Measurements from ENCODE around the gene SLC29A2. TPM values are rescaled to one million over a fixed set of nuclear protein-coding genes. Genes with fewer than 3 reads are reported as not detected.

The SLC29A2 gene
- total RNA-seq, 1 experiment from 2014 or later = 36.1 TPM

DNA sequence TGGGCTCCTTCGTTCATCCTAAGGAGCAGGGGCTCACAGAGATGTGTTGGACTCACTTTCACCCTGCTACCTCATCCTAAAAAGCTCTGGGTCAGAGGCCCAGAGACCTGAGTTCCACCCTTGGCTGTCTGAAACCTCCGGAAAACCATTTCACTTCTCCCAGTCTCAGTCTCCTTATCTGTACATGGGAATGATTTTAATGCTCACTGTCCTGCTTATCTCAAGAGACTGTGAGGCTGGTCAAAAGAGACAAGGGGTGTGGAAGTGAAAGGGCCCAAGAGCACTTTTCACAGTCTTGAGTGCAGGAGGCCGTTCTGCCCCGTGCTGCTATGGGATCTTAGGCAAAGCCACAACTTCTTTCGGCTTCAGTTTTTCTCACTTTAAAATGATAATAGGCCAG lies 36.1 kb upstream of the SLC29A2 start:
- intact Hi-C loops (cut with micrococcal nuclease; ENCODE audit: unreplicated experiment) = loop anchor here (1.0 to 5.0 kb wide), 5 partner anchors 23 to 910 kb away; no protein-coding TSS in a partner anchor
- CTCF ChIA-PET = interaction anchor here (1.1 to 1.9 kb wide), 2 partner anchors 14 to 72 kb away, joined by 7 read pairs; no protein-coding TSS in a partner anchor
- no peaks in the 10 kb centered on the region for H3K4me1 ChIP-seq (replicated peaks; ENCODE audit: insufficient read depth)
- peaks cover 3% of the 10 kb centered on the region; the same call in 1 of the 2 replicates for H4K20me1 ChIP-seq (ENCODE audit: insufficient read depth)
- H3K9me2 ChIP-seq (ENCODE audit: insufficient read depth) = no peaks in the 10 kb centered on the region
- no peaks in the 10 kb centered on the region for H3F3A ChIP-seq (ENCODE audit: insufficient read depth, low read depth)
- POLR2A ChIA-PET (ENCODE audit: unreplicated experiment) = interaction anchor here (0.6 kb wide), 1 partner anchor 916 kb away, joined by 3 read pairs; no protein-coding TSS in a partner anchor
- H3K4me2 ChIP-seq = no peak overlapping the region
- no peak overlapping the region for H3K4me3 ChIP-seq
- no peaks in the 10 kb centered on the region for H3K36me3 ChIP-seq (ENCODE audit: low read depth)
- no peaks in the 10 kb centered on the region for H3K9me3 ChIP-seq (ENCODE audit: insufficient read depth, low read depth)
- no peak overlapping the region for H2AFZ ChIP-seq
- H3K79me2 ChIP-seq (ENCODE audit: low read depth) = no peaks in the 10 kb centered on the region
- TF ChIP-seq, protein P1, sequence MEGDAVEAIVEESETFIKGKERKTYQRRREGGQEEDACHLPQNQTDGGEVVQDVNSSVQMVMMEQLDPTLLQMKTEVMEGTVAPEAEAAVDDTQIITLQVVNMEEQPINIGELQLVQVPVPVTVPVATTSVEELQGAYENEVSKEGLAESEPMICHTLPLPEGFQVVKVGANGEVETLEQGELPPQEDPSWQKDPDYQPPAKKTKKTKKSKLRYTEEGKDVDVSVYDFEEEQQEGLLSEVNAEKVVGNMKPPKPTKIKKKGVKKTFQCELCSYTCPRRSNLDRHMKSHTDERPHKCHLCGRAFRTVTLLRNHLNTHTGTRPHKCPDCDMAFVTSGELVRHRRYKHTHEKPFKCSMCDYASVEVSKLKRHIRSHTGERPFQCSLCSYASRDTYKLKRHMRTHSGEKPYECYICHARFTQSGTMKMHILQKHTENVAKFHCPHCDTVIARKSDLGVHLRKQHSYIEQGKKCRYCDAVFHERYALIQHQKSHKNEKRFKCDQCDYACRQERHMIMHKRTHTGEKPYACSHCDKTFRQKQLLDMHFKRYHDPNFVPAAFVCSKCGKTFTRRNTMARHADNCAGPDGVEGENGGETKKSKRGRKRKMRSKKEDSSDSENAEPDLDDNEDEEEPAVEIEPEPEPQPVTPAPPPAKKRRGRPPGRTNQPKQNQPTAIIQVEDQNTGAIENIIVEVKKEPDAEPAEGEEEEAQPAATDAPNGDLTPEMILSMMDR (conservative IDR thresholded peaks at IDR 0.05) = no peak
- TF ChIP-seq EZH2 (IDR thresholded peaks at IDR 0.05; ENCODE audit: low read depth) = no peak
- BruUV-seq (replicated peaks) = no TSS peak
- H3K27me3 ChIP-seq (ENCODE audit: insufficient read depth, low read depth) = peaks cover 88% of the 10 kb centered on the region
- DNase-seq = no peak
- H3K27ac ChIP-seq = no peak overlapping the region

DNA sequence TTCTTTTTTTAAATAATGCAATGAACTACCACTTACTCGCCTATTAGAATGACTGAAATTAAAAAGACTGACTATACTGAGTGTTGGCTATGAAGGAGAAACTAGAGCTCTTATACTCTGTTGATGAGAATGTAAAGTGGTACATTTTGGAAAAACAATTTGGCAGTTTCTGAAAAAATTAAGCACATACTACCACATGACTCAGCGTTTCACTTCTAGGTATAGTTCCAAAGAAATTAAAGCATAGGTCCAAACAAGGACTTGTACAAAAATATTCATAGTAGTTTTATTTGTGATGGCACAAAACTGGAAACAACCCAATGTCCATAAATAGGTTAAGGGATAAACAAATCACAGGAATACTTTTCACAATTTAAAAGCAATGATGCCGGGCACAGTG lies 22.4 kb upstream of the SLC29A2 start:
- no TSS peak for BruUV-seq (replicated peaks)

DNA sequence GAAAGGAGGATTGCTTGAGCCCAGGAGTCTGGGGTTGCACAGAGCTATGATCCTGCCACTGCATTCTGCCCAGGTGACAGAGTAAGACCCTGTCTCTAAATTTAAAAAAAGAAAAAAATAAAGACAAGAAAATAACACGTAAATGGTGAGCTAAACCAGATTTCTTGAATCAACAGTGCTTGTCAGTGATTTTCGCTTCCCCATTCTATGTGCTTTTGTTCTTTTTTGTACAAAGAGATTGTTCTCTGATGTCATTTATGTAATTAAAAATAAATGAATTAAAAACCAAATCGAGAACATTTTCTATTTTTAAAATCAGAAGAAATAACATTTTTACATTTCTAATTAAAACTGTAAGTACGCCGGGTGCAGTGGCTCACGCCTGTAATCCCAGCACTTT lies 19.8 kb upstream of the SLC29A2 start:
- TF ChIP-seq, protein P1 (conservative IDR thresholded peaks at IDR 0.05) = no peak
- no peak for TF ChIP-seq EZH2 (IDR thresholded peaks at IDR 0.05; ENCODE audit: low read depth)
- no peak overlapping the region for H3K4me3 ChIP-seq
- no peak for DNase-seq
- no peaks in the 10 kb centered on the region for H3K9me3 ChIP-seq (ENCODE audit: insufficient read depth, low read depth)
- no peaks in the 10 kb centered on the region for H3K79me2 ChIP-seq (ENCODE audit: low read depth)
- H3K27ac ChIP-seq = no peak overlapping the region
- no peaks in the 10 kb centered on the region for H3K9me2 ChIP-seq (ENCODE audit: insufficient read depth)
- no peak overlapping the region for H2AFZ ChIP-seq
- CTCF ChIA-PET = no interaction called here
- H3F3A ChIP-seq (ENCODE audit: insufficient read depth, low read depth) = peaks cover 5% of the 10 kb centered on the region; the same call in 1 of the 2 replicates
- no peaks in the 10 kb centered on the region for H3K4me1 ChIP-seq (replicated peaks; ENCODE audit: insufficient read depth)
- POLR2A ChIA-PET (ENCODE audit: unreplicated experiment) = no interaction called here
- no TSS peak for BruUV-seq (replicated peaks)
- H3K4me2 ChIP-seq = no peak overlapping the region
- H3K27me3 ChIP-seq (ENCODE audit: insufficient read depth, low read depth) = peaks cover 16% of the 10 kb centered on the region; the same call in 1 of the 2 replicates
- H4K20me1 ChIP-seq (ENCODE audit: insufficient read depth) = no peaks in the 10 kb centered on the region
- no peaks in the 10 kb centered on the region for H3K36me3 ChIP-seq (ENCODE audit: low read depth)
- intact Hi-C loops (cut with micrococcal nuclease; ENCODE audit: unreplicated experiment) = no loop called here

More for the DNA sequence above, 22.4 kb upstream of the SLC29A2 start:
- intact Hi-C loops (cut with micrococcal nuclease; ENCODE audit: unreplicated experiment) = no loop called here
- POLR2A ChIA-PET (ENCODE audit: unreplicated experiment) = no interaction called here
- Histone ChIP-seq H3K36me3 (ENCODE audit: low read depth) (no peaks in the 10 kb centered on the region), H4K20me1 (ENCODE audit: insufficient read depth) (no peaks in the 10 kb centered on the region), H2AFZ (no peak overlapping the region), H3K79me2 (ENCODE audit: low read depth) (no peaks in the 10 kb centered on the region), H3K4me2 (no peak overlapping the region), H3K9me2 (ENCODE audit: insufficient read depth) (no peaks in the 10 kb centered on the region), H3K9me3 (ENCODE audit: insufficient read depth, low read depth) (no peaks in the 10 kb centered on the region), H3F3A (ENCODE audit: insufficient read depth, low read depth) (peaks cover 5% of the 10 kb centered on the region; the same call in 1 of the 2 replicates), H3K4me1 (replicated peaks; ENCODE audit: insufficient read depth) (no peaks in the 10 kb centered on the region), H3K27me3 (ENCODE audit: insufficient read depth, low read depth) (peaks cover 16% of the 10 kb centered on the region; the same call in 1 of the 2 replicates), H3K27ac (no peak overlapping the region), H3K4me3 (no peak overlapping the region)
- CTCF ChIA-PET = interaction anchor here (0.6 kb wide), 1 partner anchor 277 kb away, joined by 4 read pairs; no protein-coding TSS in a partner anchor
- TF ChIP-seq, protein P1 (conservative IDR thresholded peaks at IDR 0.05) = no peak
- TF ChIP-seq EZH2 (IDR thresholded peaks at IDR 0.05; ENCODE audit: low read depth) = no peak
- no peak for DNase-seq

Data from PC-9 (cell line).